GM18951 (cell line): ENCODE measurements around the gene BCL3.

Experiments
- POLR2A ChIP-seq: IDR thresholded peaks from 4 replicates; pipeline ENCODE4 v1.6.1; 2011; ENCODE audit warnings: mild to moderate bottlenecking; ENCODE audit not compliant: insufficient read length, insufficient read depth; ENCODE audit errors: extremely low read depth
- in situ Hi-C: fragments of 300-500 bp; cut with MboI; formaldehyde crosslinking; loops from one replicate; pipeline ENCODE4 v1.12.0; 2022; ENCODE audit warnings: low sequenced_read_pairs, mixed read lengths, inconsistent platforms; ENCODE audit not compliant: unreplicated experiment

The BCL3 gene

GRCh38 chr19:44807652-44808462 lies 59.3 kb downstream of the BCL3 start:
- no peak for TF ChIP-seq POLR2A
- in situ Hi-C loops: no loop called here

- in situ Hi-C loops: no loop called here
- no peak for TF ChIP-seq POLR2A
These were observed 60.2 kb downstream of the BCL3 start, which contains the start of gene BCAM for GRCh38 chr19:44808463-44809371. BCAM (plus strand) TSS chr19:44809103; CDS start chr19:44809125, 22 bp downstream.
